GM21737 (cell line): ENCODE measurements around the gene C1QTNF2.

Experiments
- ATAC-seq: cut with Tn5 transposase; IDR thresholded peaks from one replicate; pipeline ENCODE4 v1.9.1; 2021; ENCODE audit warnings: mild to moderate bottlenecking, moderate library complexity; ENCODE audit not compliant: unreplicated experiment

Gene C1QTNF2

DNA sequence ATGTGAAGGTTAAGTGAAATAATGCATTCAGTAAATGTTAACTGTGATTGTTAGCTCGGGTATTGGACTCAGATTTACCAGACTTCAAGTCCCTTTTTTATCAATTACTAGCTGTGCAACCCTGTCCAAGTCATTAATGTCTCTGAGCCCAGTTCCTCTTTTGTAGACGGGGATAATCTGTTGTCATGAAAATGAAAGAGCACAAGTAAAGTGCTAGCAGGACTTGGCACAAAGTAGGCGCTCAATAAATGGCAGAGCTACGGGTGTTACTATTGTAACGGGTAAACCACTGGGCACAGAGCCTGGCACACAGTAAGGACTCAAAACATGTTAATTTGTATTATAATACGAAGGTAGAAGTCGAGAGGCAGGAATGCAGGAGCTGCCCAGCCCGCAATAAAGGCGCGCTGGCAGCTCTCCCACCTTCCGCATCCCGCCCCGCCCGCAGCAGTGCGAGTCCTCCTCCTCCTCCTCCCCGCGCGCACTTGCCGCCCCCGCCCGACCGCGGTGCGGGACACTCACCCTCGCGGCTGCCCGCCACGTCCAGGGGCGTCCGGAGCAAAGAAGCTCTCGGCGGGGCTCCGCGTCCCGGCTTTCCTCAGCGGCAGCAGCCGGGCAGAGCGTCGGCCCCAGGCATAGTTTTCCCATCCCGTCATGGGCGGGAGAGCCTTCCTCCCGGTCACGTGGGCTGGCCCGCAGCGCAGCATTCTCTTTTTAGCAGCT lies at the start of gene C1QTNF2:
TSS of gene C1QTNF2 (minus strand) at position 637 of the 723 bp plus-strand sequence. CDS start 15,615 bp downstream, outside the sequence.
- no peak for ATAC-seq

DNA sequence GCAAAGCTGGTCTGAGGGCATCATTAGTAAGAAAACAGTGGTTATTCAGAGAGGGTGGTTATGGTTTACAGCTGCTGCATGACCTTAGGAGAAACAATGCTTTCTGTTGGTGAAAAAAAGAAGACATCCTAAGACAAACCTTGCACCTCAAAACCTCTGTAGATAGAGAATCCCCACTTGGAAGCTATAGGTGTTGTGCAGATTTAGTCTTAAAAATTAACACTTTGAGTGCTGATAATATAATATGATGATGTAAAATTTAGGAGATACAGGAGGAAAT lies 49.8 kb upstream of the C1QTNF2 start:
- ATAC-seq = no peak

DNA sequence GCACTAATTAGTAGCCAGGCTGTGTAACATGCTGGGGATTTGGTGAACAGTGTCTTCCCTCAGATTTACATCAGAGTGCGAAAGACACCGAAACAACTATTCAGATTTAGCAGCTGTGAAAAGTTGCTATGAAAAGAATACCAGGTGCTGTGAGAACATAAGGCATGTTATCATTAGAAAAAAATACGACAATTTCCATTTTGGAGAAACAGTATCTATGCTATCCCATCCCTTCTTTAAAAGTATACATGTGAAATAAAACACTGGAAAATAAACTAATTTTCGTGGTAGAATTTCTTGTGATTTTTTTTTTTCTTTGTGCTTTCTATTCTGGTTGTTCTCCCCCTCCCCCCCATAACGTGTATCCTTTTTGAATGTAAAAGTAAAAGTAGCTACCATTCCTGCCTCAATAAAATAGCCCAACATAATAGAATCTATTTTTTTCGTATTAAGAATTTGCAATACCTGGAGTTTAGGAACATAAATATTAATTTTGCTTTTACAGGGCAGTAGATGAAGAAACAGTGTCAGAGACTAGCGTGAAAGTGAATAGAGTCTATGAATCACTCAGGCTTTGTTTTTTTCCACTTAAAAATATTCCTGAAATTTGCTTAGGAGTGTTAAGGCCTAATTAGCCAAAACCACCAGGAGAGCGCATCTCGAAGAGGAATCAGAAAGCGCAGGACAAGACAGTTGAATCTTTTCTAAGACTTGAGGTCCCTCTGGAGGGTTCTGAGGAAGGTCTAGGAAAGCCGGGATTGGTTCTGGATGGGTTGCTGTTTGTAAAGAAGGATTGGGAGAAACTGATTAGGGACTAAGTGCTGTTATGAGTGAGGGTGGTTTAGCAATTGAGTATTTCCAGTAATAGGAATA lies 49.3 kb upstream of the C1QTNF2 start:
- peak; percentile 29 for ATAC-seq

GRCh38 chr5:160418561-160419457 lies 48.4 kb upstream of the C1QTNF2 start, which contains the start of gene SLU7:
Gene SLU7, minus strand, starts transcription at chr5:160419081. Its CDS starts 3,787 bp downstream, at chr5:160415294.
- peak; percentile 62 for ATAC-seq

- peak; percentile 87 for ATAC-seq
These were observed 29.3 kb upstream of the C1QTNF2 start, which contains the start of gene FAM200C for GRCh38 chr5:160399402-160400353. Gene FAM200C, minus strand, starts transcription at chr5:160400054. Its CDS starts 4,564 bp downstream, at chr5:160395490.

DNA sequence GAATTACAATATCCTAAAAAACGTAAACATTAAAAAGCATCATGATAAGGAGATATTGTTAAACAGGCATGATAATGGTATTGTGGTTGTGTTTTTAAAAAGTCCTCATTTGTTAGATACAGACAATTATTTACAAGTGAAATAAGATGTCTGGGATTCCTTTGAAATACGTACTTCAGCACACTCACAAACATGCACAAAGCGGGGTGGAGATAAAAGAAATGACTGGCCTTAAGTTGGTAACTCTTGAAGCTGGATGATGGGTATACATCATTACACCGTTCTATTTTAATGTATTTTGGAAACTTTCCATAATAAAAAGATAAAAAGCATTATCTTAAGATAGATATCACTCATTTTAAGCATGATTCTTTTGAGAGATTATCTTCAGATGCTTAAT lies 28.4 kb upstream of the C1QTNF2 start:
- ATAC-seq = no peak

DNA sequence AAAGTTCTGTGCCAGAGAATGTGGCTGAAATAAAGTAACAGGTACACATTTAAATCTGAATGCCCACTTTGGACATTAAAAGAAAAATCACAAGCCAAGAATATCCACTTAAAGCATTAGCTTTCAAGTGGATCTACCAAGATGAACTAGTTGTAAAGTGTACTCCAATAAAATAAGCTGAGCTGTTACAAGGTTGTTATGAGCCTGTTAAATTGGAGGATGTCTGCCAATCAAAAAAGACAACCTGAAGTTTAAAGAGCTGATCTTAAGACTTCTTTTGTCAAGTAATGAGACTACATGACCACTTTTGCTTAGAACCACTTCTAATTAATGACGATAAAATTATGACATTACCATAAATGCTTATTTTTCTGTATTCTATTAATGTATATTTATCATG lies 27.1 kb upstream of the C1QTNF2 start:
- ATAC-seq = no peak

DNA sequence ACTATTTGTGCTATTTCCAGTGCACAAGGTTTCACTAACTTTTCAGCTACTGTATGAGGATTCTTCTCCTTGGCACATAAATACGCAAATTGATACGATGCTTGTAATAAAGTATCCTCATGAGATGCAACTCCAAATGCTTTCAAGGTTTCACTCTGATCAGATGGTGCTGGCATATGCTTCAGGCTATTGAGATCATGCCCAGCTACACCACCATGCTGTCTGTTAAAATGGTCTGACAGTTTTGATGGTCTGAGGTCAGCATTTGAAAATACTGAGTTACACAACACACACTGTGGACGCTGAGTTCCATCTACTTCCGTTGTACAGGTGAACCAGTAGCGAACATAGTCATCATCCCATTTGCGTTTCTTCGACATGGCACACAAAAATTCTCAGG lies 24.7 kb upstream of the C1QTNF2 start:
- no peak for ATAC-seq

DNA sequence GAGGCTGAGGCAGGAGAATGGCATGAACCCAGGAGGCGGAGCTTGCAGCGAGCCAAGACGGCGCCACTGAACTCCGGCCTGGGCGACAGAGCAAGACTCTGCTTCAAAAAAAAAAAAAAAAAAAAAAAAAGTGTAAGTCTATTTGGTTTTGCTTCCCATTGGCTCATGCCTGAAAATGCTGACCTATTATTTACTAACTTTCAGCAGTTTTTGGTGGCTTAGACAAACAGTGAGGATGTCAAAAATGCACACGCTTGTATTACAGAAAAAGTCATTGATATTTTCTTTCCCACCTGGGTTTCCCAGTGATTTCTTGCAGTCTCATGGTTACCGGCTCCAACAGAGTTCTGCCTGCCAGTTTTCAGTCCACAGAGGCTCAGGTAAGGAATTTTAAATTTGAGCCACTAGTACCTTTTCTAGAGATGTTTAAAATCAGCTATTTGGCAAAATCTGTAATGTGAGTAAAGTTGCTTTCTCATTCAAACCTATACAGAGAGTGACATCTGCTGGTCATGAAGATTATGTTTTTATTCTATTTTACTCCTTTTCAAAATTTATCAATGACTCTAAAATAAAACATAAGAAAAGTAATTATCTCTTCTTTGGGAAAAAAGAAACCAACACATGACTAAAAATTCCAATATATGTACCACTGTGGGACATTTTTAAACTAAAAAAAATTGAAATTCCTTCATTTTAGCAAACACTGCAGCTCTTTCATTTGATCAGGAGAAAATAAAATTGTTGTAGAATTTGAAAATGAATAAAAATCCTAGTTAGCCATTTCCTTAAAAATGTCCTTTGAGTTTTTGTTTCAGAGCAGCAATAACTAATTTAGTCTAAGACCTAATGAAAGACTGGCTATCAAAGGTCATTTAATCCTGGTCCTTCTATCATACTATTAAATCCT lies 20.6 kb upstream of the C1QTNF2 start:
- ATAC-seq = no peak

DNA sequence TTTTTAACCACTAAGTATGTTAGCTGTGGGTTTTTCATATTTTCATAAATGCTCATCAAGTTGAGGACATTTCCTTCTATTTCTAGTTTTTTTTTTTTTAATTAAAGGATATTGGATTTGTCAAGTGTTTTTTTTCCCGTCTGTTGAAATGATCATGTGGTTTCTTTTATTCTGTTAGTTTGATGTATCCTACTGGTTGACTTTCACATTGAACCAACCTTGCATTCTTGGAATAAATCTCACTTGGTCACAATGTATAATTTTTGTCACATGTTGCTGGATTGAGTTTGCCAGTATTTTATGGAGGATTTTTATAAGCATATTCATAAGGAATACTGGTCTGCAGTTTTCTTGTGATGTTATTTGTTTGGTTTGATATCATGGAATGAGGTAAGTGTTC lies 17.0 kb upstream of the C1QTNF2 start:
- ATAC-seq = no peak

DNA sequence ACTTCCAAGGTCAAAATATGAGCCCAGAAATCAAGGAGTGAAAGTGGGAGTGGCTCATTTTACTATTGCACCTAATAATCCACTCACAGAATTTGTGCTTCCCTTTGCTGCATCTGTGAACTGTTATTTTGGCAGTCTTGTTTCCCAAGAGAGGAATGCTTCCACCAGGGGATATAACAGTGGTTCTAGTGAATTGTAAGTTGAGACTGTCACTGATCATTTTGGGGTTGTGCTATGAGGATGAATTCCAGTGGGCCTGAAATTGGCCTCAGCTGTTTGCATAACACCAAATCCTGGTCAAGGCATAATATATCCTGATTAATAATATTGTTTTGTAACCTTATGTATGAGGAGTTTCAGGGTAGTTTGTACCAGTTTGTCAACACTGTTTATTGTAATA lies 15.1 kb upstream of the C1QTNF2 start:
- no peak for ATAC-seq

DNA sequence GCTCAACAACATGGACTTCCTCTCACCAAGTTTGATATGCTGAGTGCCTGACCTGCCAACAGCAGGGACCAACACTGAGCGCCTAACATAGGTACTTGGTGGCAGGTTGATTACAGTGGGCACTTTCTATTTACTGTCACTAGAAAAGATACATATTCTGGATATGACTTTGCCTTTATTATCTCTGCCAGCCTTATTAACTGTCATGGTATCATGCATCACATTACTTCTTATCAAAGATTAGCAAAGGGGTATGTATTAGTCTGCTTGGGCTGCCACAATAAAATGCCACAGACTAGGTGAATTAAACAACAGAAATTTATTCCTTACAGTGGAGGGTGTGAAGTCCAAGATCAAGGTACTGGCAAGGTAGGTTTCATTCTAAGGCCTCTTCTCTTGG lies 14.3 kb upstream of the C1QTNF2 start:
- ATAC-seq = no peak

DNA sequence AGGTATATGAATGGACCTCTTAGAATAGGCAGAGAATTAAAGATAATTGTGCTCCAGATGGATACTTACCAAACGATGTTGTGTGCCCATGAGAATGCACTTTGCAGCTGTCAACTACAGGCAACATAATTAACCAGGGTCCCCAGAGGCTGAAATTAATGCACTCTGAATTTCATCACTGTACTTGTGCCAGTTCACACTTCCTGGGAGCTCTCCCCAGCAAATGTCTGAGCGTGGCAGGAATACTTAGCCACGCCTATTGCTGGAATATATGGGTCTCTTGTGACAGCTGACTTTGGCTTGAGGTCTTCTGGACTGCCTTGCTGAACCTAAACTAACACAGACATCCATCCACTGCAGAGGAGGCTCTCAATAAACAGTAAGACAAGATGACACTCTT lies 11.9 kb upstream of the C1QTNF2 start:
- no peak for ATAC-seq

DNA sequence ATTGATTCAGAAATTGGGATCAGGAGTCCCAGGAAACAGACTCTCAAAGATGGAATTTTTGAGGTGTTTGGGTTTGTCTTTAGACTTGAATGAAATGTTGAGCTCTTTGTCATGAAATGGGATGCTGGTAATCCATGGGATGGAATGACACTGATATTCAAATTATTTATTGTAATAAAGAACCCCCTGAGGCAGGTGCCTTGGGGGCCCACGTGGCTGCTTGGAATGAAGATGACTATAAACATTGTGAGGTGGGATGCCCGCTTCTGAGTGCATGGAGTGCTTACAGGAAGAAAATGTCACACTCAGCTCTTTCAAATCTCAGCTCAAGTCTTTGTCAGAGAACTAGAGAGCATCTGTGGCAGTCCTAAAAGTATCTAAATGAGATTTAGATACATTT lies 9.6 kb upstream of the C1QTNF2 start:
- ATAC-seq = no peak

- ATAC-seq = no peak
These were observed 9.1 kb upstream of the C1QTNF2 start for GRCh38 chr5:160379511-160379910.

DNA sequence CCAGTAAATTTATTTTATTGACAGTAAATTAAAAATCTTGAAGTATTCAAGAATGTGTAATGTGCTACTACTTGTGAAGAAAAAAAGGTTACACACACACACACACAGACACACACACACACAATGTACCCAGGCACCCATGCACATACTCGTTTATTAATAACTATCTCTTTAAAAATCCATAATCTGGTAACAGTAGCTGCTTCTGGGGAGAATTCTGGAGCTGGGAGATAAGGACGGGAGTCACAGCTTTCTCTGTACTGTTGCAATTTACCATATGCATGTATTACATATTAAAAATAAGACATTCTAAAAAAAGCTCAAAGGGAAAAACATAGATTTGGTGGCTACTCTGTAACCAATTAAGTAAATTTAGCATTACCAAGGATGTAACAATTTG lies 7.9 kb upstream of the C1QTNF2 start:
- ATAC-seq = no peak

- ATAC-seq = no peak
These were observed 7.2 kb upstream of the C1QTNF2 start for GRCh38 chr5:160377651-160378050.

DNA sequence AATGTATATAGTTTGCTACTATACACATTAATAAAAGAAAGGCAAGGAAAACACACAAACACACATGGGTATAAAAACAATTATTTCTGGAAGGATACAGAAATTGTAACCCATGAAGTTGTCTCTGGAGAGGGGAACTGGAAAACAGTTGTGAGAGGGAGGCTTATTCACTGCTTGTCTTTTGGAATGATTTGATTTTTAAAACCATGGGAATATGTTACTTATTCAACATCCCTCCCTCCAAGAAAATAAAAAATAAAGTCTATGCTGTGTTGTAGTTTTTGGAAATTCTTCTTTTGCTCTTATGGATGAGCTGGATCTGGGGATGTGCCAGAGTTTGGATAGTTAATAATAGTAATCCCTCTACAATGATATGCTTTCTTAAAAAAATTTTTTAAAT lies 6.0 kb upstream of the C1QTNF2 start:
- no peak for ATAC-seq

GRCh38 chr5:160375701-160376100 lies 5.3 kb upstream of the C1QTNF2 start:
- ATAC-seq = no peak
